HepG2 (cell line): ENCODE results near the gene ZNF511. TPM values are rescaled to one million over a fixed set of nuclear protein-coding genes. Genes with fewer than 3 reads are reported as not detected.

Experiments
- ATAC-seq: fragments of 200-7000 bp; cut with Tn5 transposase; 3 replicates; pipeline ENCODE4 v1.9.1; 2020; ENCODE audit warnings: mild to moderate bottlenecking, moderate library complexity
- BruUV-seq: library from RNA; stranded (reverse); fragments of 400-500 nt; replicated peaks from 2 replicates; lab custom pipeline; 2021; lab: Mats Ljungman, UMichigan
- CTCF ChIA-PET: fragments of 300-600 bp; formaldehyde crosslinking; extraction: SDS; loops from one replicate; lab custom pipeline; 2021; ENCODE audit warnings: low total read pairs, inconsistent platforms, low intra/inter-chr PET ratio; lab: Yijun Ruan, JAX
- POLR2A ChIA-PET: fragments of 350-600 bp; sonication (Branson Sonifier 250); formaldehyde crosslinking; loops from one replicate; lab custom pipeline; 2020; ENCODE audit warnings: antibody characterized with exemption, inconsistent platforms; lab: Yijun Ruan, JAX
- DNase-seq: peaks from one replicate; pipeline ENCODE4 v3.0.0-alpha.2; 2015; ENCODE audit warnings: low spot score
- FAIRE-seq: peaks from 3 replicates; lab custom pipeline; 2011; peaks lifted over from hg19 to GRCh38; lab: Jason Lieb, UNC
- H2AFZ ChIP-seq: one replicate; pipeline ENCODE4 v1.6.1; 2011; ENCODE audit warnings: low read length, inconsistent platforms
- H3K27ac ChIP-seq: fragments of 300-600 bp; 3 replicates; pipeline ENCODE4 v1.8.0; 2011; ENCODE audit warnings: mixed run types, mild to moderate bottlenecking, mixed read lengths, low read length, inconsistent platforms; ENCODE audit not compliant: insufficient read depth; ENCODE audit errors: extremely low read length
- H3K27me3 ChIP-seq, 2 experiments: fragments of 200-600 bp in 1 of 2; 2 replicates in 1 of 2; 3 replicates in 1 of 2; pipeline versions ENCODE4 v1.6.0 to v1.8.0; 2011; ENCODE audit warnings: low read length in 2 of 2, mild to moderate bottlenecking in 2 of 2, moderate library complexity in 2 of 2, inconsistent platforms in 1 of 2; ENCODE audit not compliant: insufficient read depth in 2 of 2, control insufficient read depth in 1 of 2
- H3K36me3 ChIP-seq, 2 experiments: fragments of 200-600 bp in 1 of 2; replicated peaks in 1 of 2; 2 replicates in 1 of 2; 3 replicates in 1 of 2; pipeline versions ENCODE4 v1.5.1 to v1.8.0; 2011; ENCODE audit warnings: low read length in 2 of 2, inconsistent platforms in 1 of 2; ENCODE audit not compliant: insufficient read depth in 2 of 2, control insufficient read depth in 1 of 2
- H3K4me1 ChIP-seq: 2 replicates; pipeline ENCODE4 v1.5.1; 2012; ENCODE audit warnings: low read length, inconsistent platforms; ENCODE audit not compliant: insufficient read depth
- H3K4me2 ChIP-seq: 2 replicates; pipeline ENCODE4 v1.6.0; 2011; ENCODE audit warnings: low read depth, low read length, inconsistent platforms
- H3K4me3 ChIP-seq, 3 experiments: fragments of 200-600 bp in 1 of 3; sonication (generic), shearing (Covaris generic) in 1 of 3; replicated peaks in 1 of 3; 2 replicates each; pipeline ENCODE4 v1.5.1; 2011 to 2016; ENCODE audit warnings: low read length in 3 of 3, inconsistent platforms in 2 of 3, low read depth in 2 of 3, mild to moderate bottlenecking in 2 of 3, control low read depth in 1 of 3, mixed read lengths in 1 of 3; ENCODE audit not compliant: insufficient read depth in 1 of 3
- H3K79me2 ChIP-seq: one replicate; pipeline ENCODE4 v1.6.1; 2011; ENCODE audit warnings: low read length, inconsistent platforms; ENCODE audit not compliant: insufficient read depth
- H3K9ac ChIP-seq: 2 replicates; pipeline ENCODE4 v1.6.0; 2011; ENCODE audit warnings: mild to moderate bottlenecking, low read depth, low read length, inconsistent platforms; ENCODE audit not compliant: insufficient read depth
- H3K9me3 ChIP-seq: 2 replicates; pipeline ENCODE4 v1.5.1; 2012; ENCODE audit warnings: mild to moderate bottlenecking, low read length
- H4K20me1 ChIP-seq: 2 replicates; pipeline ENCODE4 v1.6.0; 2011; ENCODE audit warnings: inconsistent platforms, mild to moderate bottlenecking, low read length, moderate library complexity; ENCODE audit not compliant: insufficient read depth
- AKAP8 ChIP-seq: sonication (generic); formaldehyde crosslinking; IDR thresholded peaks from 2 replicates; pipeline ENCODE4 v1.5.1; 2020; ENCODE audit warnings: mild to moderate bottlenecking, missing genetic modification reagents
- BORCS8-MEF2B ChIP-seq: sonication (generic); formaldehyde crosslinking; IDR thresholded peaks from 2 replicates; pipeline ENCODE4 v1.8.0; 2022; ENCODE audit warnings: mild to moderate bottlenecking, missing genetic modification reagents
- CEBPB ChIP-seq: IDR thresholded peaks from 2 replicates; pipeline ENCODE4 v1.6.1; 2011; ENCODE audit warnings: low read depth, low read length, improper control_type of control experiment, borderline replicate concordance
- GATAD1 ChIP-seq: IDR thresholded peaks from 2 replicates; pipeline ENCODE4 v1.6.1; 2016; ENCODE audit warnings: missing genetic modification reagents, missing compliant biosample characterization
- GTF3A ChIP-seq: sonication (generic); formaldehyde crosslinking; conservative IDR thresholded peaks from 2 replicates; pipeline ENCODE4 v1.4.0; 2020; ENCODE audit warnings: mild to moderate bottlenecking, missing genetic modification reagents
- KDM1A ChIP-seq: IDR thresholded peaks from 2 replicates; pipeline ENCODE4 v1.6.1; 2016; ENCODE audit warnings: missing compliant biosample characterization
- MIER2 ChIP-seq: IDR thresholded peaks from 2 replicates; pipeline ENCODE4 v1.6.1; 2016; ENCODE audit warnings: missing biosample characterization, missing genetic modification reagents
- RORA ChIP-seq: sonication (generic); formaldehyde crosslinking; IDR thresholded peaks from 2 replicates; pipeline ENCODE4 v1.5.0; 2020; ENCODE audit warnings: mild to moderate bottlenecking, missing genetic modification reagents, moderate library complexity
- RXRA ChIP-seq: sonication (generic); formaldehyde crosslinking; IDR thresholded peaks from 2 replicates; pipeline ENCODE4 v1.5.1; 2020; ENCODE audit warnings: missing genetic modification reagents
- SMAD9 ChIP-seq: sonication (generic); formaldehyde crosslinking; IDR thresholded peaks from 2 replicates; pipeline ENCODE4 v1.5.1; 2020; ENCODE audit warnings: mild to moderate bottlenecking, missing genetic modification reagents
- TBX3 ChIP-seq: fragments of 450-650 bp; IDR thresholded peaks from 2 replicates; pipeline ENCODE4 v1.6.1; 2017; ENCODE audit warnings: antibody characterized with exemption, mild to moderate bottlenecking, inconsistent platforms, borderline replicate concordance
- ZNF431 ChIP-seq: sonication (generic); formaldehyde crosslinking; IDR thresholded peaks from 2 replicates; pipeline ENCODE4 v1.9.0; 2022; ENCODE audit warnings: missing genetic modification reagents, low read depth, mild to moderate bottlenecking, borderline replicate concordance
- ZNF7 ChIP-seq: IDR thresholded peaks from 2 replicates; pipeline ENCODE4 v1.6.1; 2016; ENCODE audit warnings: missing biosample characterization, missing genetic modification reagents
- ZNF878 ChIP-seq: sonication (generic); formaldehyde crosslinking; IDR thresholded peaks from 2 replicates; pipeline ENCODE4 v1.8.1; 2023; ENCODE audit warnings: mild to moderate bottlenecking, missing genetic modification reagents, moderate library complexity
- WGBS: methylation state at CpG from one replicate; pipeline ENCODE4 v1.1.6; 2017; ENCODE audit warnings: low lambda C conversion rate; 5-methylcytosine and 5-hydroxymethylcytosine counted together
- in situ Hi-C: cut with HindIII; loops from 2 replicates; pipeline ENCODE4 v1.10.0; 2017; ENCODE audit warnings: low pct_unique_long_range_greater_than_20kb; ENCODE audit not compliant: extremely low pct_ligation_motif_present
- intact Hi-C: fragments of 100-400 bp; cut with micrococcal nuclease; formaldehyde crosslinking; loops from one replicate; pipeline ENCODE4 v1.10.0; 2022; ENCODE audit not compliant: unreplicated experiment
- polyA plus RNA-seq, 8 experiments: library from polyadenylated mRNA; depleted of rRNA in 3 of 8; stranded (reverse) in 7 of 8; unstranded in 1 of 8; fragments of >200 nt; fragmentation: Illumina TruSeq in 4 of 8; extraction: Trizol in 4 of 8; gene quantifications; 2 replicates each; pipeline versions ENCODE4 v1.2.1 to v1.2.3, GENCODE V29; 2011 to 2016; ENCODE audit warnings: low read depth in 4 of 8, missing spikeins in 1 of 8, mixed read lengths in 1 of 8; ENCODE audit not compliant: insufficient read depth in 1 of 8
- total RNA-seq, 5 experiments: library from RNA; depleted of rRNA; stranded (reverse); fragments of >200 nt; fragmentation: Illumina TruSeq; extraction: Trizol; gene quantifications; 2 replicates each; pipeline ENCODE4 v1.2.3, GENCODE V29; 2016; ENCODE audit warnings: low read depth in 1 of 5
- TF ChIP-seq, protein P1 (sequence below): sonication (generic); formaldehyde crosslinking; IDR thresholded peaks from 2 replicates; pipeline ENCODE4 v1.4.0; 2020; ENCODE audit warnings: missing genetic modification reagents; ENCODE audit errors: not compliant biosample characterization
- TF ChIP-seq, protein P2 (sequence below): sonication (generic); formaldehyde crosslinking; IDR thresholded peaks from 2 replicates; pipeline ENCODE4 v1.4.0; 2020; ENCODE audit warnings: low read depth, mild to moderate bottlenecking, missing genetic modification reagents
- TF ChIP-seq, protein P3 (sequence below): sonication (generic); formaldehyde crosslinking; IDR thresholded peaks from 2 replicates; pipeline ENCODE4 v1.4.0; 2020; ENCODE audit warnings: missing genetic modification reagents, borderline replicate concordance
- TF ChIP-seq, protein P4 (sequence below): IDR thresholded peaks from 2 replicates; pipeline ENCODE4 v1.4.0; 2020; ENCODE audit warnings: mild to moderate bottlenecking, missing genetic modification reagents

Gene ZNF511
- total and polyA plus RNA-seq, 2 of the 13 experiments (the other 11 are each of a cell fraction or from before 2014, with no cell fraction given): 35.6 to 66.4 TPM

DNA sequence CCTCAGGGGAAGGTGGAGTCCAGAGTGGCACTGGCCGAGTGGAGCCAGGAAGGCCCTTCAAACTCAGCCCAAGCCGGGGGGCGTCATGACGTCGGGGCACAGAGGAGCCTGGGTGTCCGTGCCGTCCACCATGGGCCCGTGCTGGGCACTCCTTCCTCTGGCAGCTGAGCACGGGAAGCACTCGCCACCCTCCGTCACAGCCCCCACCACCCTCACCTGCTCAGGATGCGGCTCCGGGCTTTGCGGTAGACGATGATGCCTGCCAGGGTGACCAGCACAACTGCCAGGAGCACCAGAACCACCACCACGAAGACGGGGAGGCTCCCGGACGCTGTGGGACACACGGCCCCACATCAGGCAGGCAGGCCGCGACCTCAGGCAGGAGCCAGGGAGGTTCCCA is 40.2 kb upstream of the ZNF511 start (continued):
- TF ChIP-seq, protein P1, sequence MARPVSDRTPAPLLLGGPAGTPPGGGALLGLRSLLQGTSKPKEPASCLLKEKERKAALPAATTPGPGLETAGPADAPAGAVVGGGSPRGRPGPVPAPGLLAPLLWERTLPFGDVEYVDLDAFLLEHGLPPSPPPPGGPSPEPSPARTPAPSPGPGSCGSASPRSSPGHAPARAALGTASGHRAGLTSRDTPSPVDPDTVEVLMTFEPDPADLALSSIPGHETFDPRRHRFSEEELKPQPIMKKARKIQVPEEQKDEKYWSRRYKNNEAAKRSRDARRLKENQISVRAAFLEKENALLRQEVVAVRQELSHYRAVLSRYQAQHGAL (CRISPR knock-in tag): no peak
- TF ChIP-seq ZNF431 (CRISPR knock-in tag) (no peak), ZNF7 (CRISPR knock-in tag) (no peak), TBX3 (no peak)

DNA sequence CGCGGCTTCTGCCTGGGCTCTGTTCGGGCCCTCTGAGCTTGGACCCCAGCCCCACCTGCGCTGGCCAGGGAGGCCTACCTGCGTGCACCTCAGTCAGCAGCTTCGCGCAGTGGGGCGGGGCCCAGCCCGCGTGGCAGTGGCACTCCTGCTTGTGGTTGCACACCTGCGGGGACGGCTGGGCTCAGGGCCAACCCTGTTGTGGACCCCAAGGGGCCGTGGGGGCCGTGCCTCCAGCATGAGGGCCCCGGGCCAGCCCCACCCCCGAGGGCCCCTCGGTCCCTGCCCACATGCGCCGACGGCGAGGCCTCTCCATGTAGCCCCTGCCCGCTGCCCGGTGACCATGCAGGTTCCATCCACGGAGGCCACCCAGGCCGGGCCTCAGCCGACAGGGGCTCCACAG is 39.3 kb upstream of the ZNF511 start:
- peaks cover 0 to 7% of the 10 kb centered on the region in 2 experiments; a peak in 3 of 5 replicates for H3K27me3 ChIP-seq
- H3K4me2 ChIP-seq: no peak overlapping the region
- BruUV-seq: no TSS peak
- 41% methylated on average over 5 of the region's 26 CpGs for WGBS
- H3K9me3 ChIP-seq: no peaks in the 10 kb centered on the region
- DNase-seq (no peak), FAIRE-seq (no peak), ATAC-seq (no peak)
- no peaks in the 10 kb centered on the region for H3K79me2 ChIP-seq
- TF ChIP-seq GTF3A (CRISPR knock-in tag) (no peak), AKAP8 (CRISPR knock-in tag) (no peak), MIER2 (CRISPR knock-in tag) (no peak), RXRA (CRISPR knock-in tag) (no peak), SMAD9 (CRISPR knock-in tag) (no peak), GATAD1 (CRISPR knock-in tag) (no peak), RORA (CRISPR knock-in tag) (no peak), KDM1A (CRISPR knock-in tag) (no peak), BORCS8-MEF2B (CRISPR knock-in tag) (no peak), ZNF878 (CRISPR knock-in tag) (no peak), CEBPB (no peak)
- TF ChIP-seq, protein P2, sequence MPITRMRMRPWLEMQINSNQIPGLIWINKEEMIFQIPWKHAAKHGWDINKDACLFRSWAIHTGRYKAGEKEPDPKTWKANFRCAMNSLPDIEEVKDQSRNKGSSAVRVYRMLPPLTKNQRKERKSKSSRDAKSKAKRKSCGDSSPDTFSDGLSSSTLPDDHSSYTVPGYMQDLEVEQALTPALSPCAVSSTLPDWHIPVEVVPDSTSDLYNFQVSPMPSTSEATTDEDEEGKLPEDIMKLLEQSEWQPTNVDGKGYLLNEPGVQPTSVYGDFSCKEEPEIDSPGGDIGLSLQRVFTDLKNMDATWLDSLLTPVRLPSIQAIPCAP: no peak
- TF ChIP-seq, protein P3, sequence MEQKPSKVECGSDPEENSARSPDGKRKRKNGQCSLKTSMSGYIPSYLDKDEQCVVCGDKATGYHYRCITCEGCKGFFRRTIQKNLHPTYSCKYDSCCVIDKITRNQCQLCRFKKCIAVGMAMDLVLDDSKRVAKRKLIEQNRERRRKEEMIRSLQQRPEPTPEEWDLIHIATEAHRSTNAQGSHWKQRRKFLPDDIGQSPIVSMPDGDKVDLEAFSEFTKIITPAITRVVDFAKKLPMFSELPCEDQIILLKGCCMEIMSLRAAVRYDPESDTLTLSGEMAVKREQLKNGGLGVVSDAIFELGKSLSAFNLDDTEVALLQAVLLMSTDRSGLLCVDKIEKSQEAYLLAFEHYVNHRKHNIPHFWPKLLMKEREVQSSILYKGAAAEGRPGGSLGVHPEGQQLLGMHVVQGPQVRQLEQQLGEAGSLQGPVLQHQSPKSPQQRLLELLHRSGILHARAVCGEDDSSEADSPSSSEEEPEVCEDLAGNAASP: no peak
- TF ChIP-seq, protein P4, sequence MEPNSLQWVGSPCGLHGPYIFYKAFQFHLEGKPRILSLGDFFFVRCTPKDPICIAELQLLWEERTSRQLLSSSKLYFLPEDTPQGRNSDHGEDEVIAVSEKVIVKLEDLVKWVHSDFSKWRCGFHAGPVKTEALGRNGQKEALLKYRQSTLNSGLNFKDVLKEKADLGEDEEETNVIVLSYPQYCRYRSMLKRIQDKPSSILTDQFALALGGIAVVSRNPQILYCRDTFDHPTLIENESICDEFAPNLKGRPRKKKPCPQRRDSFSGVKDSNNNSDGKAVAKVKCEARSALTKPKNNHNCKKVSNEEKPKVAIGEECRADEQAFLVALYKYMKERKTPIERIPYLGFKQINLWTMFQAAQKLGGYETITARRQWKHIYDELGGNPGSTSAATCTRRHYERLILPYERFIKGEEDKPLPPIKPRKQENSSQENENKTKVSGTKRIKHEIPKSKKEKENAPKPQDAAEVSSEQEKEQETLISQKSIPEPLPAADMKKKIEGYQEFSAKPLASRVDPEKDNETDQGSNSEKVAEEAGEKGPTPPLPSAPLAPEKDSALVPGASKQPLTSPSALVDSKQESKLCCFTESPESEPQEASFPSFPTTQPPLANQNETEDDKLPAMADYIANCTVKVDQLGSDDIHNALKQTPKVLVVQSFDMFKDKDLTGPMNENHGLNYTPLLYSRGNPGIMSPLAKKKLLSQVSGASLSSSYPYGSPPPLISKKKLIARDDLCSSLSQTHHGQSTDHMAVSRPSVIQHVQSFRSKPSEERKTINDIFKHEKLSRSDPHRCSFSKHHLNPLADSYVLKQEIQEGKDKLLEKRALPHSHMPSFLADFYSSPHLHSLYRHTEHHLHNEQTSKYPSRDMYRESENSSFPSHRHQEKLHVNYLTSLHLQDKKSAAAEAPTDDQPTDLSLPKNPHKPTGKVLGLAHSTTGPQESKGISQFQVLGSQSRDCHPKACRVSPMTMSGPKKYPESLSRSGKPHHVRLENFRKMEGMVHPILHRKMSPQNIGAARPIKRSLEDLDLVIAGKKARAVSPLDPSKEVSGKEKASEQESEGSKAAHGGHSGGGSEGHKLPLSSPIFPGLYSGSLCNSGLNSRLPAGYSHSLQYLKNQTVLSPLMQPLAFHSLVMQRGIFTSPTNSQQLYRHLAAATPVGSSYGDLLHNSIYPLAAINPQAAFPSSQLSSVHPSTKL: no peak
- no peaks in the 10 kb centered on the region for H3K4me1 ChIP-seq
- POLR2A ChIA-PET: no interaction called here
- no peak overlapping the region for H2AFZ ChIP-seq
- no peaks in the 10 kb centered on the region for H4K20me1 ChIP-seq
- no peak overlapping the region for H3K27ac ChIP-seq
- CTCF ChIA-PET: no interaction called here
- in situ Hi-C loops (no loop called here), intact Hi-C loops (no loop called here)
- no peak overlapping the region for H3K4me3 ChIP-seq
- H3K9ac ChIP-seq: no peak overlapping the region
- H3K36me3 ChIP-seq: no peaks in the 10 kb centered on the region
